HG03139 (cell line): ENCODE results near the gene FRMPD4.
A peak's percentile ranks its signal among the peaks of the same experiment; 100 is the strongest.
"Not testable (repeated sequence)": the region's sequence is repeated elsewhere in the genome, so short reads cannot be mapped to it uniquely, and the experiment has no call there.

ENCODE experiments used
- ATAC-seq: cut with Tn5 transposase; IDR thresholded peaks from one replicate; pipeline ENCODE4 v1.9.1; 2021; ENCODE audit not compliant: unreplicated experiment

FRMPD4 gene

DNA sequence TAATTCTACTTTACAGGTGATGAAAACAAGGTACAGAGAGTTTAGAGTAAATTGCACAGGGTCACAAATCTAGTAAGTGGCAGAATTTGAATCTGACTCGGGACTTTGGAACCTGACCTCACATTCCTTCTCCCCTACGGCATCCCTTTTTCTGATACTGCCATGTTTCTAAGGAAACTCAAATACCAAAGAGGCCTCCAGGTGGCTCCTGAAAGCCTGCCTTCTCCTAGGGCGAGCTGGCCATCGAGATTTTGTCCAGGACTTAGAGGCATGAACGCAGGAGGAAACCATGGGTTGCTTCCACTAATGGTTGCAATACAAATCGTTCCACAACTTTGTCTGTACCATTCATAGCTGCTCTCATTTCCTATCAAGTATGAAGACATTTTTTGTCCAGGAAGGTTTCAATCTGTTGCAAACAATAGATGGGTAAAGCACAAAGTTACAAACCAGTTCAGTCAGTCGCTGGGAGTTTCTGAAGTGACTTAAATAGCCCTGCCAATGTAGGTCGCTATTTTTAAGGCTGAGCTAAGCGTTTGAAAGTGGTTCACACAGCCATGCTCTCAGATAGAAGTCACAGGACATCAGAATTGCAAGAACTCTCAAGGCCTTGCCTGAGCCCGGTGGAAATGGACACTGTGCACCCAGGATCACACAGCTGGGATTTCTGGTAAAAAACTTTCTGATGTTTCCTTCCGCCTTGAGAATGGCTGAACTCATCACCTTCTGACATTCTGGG, 356.3 kb downstream of the FRMPD4 start:
- ATAC-seq: no peak

- ATAC-seq: no peak
These were observed 358.1 kb downstream of the FRMPD4 start for GRCh38 chrX:12496343-12496742.

GRCh38 chrX:12497832-12498591, 359.7 kb downstream of the FRMPD4 start:
- ATAC-seq: no peak

DNA sequence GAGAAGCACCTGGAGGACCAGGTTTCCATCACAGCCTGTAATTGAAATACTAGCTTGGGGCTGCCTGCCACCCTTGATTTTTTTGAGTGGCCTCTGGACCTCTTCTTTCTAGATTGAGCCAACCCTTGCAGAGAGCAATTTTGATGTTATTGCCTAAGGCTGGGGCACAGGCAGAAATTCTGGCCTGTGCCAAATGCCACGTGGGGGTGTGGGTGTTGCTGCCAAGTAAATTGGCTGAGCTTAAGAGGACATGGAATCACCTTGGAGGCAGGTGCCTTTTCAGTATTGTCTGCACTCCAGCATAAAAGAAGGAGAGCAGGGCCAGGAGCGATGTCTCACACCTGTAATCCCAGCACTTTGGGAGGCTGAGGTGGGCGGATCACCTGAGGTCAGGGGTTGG, 366.9 kb downstream of the FRMPD4 start:
- no peak for ATAC-seq

DNA sequence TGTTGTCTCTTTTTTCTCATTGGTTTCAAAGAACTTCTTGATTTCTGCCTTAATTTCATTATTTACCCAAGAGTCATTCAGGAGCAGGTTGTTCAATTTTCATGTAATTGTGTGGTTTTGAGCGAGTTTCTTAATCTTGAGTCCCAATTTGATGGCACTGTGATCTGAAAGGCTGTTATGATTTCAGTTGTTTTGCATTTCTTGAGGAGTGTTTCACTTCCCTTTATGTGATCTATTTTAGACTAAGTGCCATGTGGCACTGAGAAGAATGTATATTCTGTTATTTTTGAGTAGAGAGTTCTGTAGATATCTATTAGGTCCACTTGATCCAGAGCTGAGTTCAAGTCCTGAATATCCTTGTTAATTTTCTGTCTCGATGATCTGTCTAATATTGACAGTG, 377.1 kb downstream of the FRMPD4 start:
- ATAC-seq: peak; percentile 96

- no peak for ATAC-seq
These were observed 388.0 kb downstream of the FRMPD4 start for GRCh38 chrX:12526306-12526705.

GRCh38 chrX:12538096-12538495, 399.8 kb downstream of the FRMPD4 start:
- not testable (repeated sequence) for ATAC-seq

DNA sequence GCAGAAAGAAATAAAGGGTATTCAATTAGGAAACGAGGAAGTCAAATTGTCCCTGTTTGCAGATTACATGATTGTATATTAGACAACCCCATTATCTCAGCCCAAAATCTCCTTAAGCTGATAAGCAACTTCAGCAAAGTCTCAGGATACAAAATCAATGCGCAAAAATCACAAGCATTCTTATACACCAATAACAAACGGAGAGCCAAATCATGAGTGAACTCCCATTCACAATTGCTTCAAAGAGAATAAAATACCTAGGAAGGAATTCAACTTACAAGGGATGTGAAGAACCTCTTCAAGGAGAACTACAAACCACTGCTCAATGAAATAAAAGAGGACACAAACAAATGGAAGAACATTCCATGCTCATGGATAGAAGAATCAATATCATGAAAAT, 404.0 kb downstream of the FRMPD4 start:
- ATAC-seq: not testable (repeated sequence)

DNA sequence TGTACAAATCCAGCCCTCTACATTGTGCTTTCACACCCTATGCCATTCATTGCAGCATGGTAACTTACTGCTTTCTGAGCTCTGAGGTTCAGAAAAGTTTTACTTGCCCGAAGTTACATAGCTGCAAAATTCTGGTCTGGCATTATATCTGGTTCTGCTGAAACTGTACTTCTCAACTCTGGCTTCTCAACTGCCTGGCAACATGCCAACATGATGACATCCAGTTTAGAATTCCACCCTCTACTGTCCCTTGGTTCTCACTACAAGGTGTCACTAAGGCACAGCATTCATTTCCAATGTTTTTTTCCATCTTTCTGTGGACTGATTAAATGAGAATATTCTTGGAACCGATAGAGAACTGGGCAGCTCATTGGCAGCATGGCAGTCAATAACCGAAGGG, 410.1 kb downstream of the FRMPD4 start:
- no peak for ATAC-seq

GRCh38 chrX:12548746-12549145, 410.5 kb downstream of the FRMPD4 start:
- no peak for ATAC-seq

DNA sequence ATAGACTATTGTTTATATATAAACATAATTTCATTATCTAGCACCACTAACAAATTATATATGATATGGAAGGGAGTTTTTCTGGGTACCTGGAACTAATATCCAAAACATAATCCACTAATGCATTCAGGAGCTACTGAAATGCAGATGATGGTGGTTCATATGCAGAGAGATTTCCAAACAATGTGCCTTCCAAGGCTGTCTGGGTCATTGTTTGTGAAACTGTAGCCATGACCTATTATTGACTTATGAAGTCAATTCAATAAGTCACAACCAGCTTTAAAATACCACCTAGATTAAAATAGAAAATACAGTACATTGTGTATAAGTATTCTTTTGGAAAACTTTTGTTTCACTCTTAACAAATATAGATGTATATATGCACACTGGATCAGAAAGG, 415.9 kb downstream of the FRMPD4 start:
- no peak for ATAC-seq

DNA sequence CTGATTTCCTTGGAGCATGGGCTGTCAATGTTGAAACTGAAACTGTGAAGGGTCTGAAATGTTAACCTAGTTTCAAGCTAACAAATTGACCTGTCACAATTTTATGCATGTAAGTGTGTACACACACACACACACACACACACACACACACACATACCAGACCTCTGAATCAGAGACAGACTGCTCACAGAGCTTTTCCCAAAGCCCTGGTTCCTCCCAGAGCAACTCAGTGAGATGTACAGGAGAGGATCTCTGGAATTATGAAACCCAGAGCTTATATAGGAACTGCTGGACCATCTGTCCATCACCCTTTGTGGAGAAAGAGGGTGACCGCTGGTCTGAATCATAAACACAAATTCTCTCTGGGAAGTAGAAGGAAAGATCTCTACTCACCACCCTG, 424.8 kb downstream of the FRMPD4 start:
- ATAC-seq: no peak

- ATAC-seq: no peak
These were observed 425.9 kb downstream of the FRMPD4 start for GRCh38 chrX:12564221-12564620.

GRCh38 chrX:12567857-12568256, 429.6 kb downstream of the FRMPD4 start:
- ATAC-seq: no peak

DNA sequence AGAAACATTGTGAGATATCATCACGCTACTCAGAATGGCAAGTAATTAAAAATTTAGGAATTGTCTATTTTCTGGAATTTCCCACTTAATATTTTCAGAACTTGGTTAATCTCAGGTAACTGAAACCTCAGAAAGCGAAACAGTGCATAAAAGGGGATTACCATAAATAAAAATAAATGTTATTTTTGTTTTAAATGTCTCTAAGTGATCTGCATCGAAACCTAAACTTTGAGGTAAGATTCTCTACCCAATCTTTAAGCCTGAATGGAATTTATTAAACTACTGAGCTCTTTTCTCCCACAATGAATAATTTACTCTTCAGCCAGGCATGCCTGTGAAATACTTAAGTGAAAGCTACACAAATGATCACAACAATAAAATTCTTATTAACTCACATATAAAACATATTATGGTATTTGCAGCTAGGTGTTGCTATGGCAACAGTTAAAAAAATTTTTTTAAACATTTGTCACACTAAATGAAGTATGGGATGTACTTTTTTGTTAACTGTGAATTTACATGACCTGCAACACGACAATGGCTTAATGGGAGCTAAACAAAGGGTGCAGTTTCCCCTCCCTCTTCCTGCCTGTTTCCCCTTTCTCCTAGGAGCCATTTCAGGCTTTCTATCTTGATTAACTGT, 432.7 kb downstream of the FRMPD4 start:
- no peak for ATAC-seq

DNA sequence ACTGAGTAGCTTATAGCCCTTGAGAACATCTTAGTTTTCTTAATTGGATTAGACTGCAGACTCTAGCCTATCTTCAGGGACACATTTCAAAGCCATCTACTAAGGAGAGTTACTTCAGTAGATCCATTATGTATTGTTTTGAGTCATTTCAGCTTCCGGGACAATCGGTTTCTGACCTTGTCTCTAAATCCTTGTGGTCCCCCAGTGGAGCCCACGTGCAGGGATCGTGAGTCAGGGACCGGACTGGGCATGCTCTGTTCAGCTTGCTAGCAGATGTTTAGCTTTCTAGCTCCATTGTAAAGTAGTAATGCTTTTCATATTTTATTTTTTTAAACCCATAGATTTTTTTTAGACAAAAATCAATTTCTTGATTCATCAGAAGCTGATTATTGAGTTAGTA, 441.0 kb downstream of the FRMPD4 start:
- no peak for ATAC-seq

- no peak for ATAC-seq
These were observed 442.3 kb downstream of the FRMPD4 start for GRCh38 chrX:12580548-12580947.

DNA sequence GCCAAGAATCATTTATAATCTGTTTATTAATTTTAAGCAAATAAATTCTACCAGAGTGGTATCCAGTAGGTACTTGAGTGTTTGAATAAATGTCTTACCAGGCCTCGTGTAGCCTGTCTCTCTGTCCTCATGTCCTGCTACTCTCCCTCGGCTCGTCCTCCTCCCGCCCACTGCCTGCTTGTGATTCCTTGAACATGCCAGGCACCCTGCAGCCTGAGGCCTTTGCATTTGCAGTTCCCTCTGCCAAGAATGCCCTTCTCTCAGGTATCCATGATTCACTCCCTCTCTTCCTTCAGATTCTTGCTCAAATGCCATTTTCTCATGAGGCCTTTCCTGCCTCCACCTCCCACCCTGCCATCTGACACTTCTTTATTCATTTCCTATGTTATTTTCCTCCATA, 443.3 kb downstream of the FRMPD4 start:
- no peak for ATAC-seq

GRCh38 chrX:12582649-12583048, 444.4 kb downstream of the FRMPD4 start:
- ATAC-seq: no peak

DNA sequence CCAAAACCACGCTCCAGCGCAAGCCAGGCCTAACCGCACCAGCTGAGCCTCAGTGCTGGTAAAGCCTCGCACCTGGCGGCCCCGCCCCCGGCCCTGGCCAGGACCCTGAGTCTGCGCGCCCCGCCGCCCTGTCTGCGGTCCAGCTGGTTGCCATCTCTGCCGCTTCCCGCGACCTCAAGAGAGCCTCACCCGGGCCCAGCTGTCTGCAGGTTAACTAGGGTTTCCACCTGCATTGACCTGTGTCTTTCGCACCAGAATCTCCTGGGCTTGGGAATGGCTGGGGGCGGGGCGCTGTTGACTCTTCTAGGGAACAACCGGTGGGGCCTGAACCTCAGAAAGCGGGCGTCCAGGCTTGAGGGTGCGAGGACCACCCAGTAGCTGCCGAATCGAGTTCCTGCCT, 445.3 kb downstream of the FRMPD4 start:
- no peak for ATAC-seq

DNA sequence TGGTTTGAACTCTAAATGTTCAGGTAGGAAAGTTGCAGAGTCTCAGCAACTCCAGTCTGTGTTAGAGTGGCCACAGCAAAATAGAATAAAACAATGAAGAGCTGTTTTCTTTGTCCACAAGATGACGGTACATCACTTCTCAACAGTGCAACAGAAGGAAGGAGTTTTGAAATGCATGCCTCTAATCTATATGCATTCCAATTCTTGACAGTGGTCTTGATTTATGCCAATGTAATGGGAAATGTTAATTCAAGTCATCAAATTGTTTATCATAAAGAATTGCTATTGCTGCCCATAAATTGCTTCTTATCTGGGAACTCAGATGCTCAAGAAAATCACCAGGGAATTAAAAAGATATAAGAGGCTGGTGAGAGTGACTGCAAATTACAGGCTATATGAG, 457.4 kb downstream of the FRMPD4 start:
- ATAC-seq: no peak

DNA sequence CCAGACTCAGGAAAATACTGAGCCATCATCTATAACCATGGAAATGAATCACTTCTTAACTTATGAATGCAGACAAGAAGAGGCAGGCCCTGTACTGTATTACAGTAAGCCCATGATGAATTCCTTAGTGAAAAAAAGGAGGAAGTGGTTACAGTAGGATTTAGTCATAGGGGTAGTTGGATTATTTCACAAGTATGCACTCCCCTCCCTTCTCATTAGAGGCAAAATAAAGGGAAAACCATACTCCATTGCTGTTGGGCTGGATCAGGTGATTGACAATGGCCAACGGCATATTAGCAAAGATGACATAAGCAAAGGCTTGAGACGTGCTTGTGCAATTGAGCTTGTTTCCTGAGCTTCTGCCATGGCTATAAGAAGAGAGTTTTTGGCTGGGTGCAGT, 471.8 kb downstream of the FRMPD4 start:
- ATAC-seq: no peak
